NCI-H1105 treated with DMSO at 0.1 percent for 48 hours (cell line): ENCODE measurements around the gene PDRG1.

Experiments used
- DNase-seq: peaks from one replicate; lab custom pipeline; 2025; lab: John Stamatoyannopoulos, UW

PDRG1 gene

DNA sequence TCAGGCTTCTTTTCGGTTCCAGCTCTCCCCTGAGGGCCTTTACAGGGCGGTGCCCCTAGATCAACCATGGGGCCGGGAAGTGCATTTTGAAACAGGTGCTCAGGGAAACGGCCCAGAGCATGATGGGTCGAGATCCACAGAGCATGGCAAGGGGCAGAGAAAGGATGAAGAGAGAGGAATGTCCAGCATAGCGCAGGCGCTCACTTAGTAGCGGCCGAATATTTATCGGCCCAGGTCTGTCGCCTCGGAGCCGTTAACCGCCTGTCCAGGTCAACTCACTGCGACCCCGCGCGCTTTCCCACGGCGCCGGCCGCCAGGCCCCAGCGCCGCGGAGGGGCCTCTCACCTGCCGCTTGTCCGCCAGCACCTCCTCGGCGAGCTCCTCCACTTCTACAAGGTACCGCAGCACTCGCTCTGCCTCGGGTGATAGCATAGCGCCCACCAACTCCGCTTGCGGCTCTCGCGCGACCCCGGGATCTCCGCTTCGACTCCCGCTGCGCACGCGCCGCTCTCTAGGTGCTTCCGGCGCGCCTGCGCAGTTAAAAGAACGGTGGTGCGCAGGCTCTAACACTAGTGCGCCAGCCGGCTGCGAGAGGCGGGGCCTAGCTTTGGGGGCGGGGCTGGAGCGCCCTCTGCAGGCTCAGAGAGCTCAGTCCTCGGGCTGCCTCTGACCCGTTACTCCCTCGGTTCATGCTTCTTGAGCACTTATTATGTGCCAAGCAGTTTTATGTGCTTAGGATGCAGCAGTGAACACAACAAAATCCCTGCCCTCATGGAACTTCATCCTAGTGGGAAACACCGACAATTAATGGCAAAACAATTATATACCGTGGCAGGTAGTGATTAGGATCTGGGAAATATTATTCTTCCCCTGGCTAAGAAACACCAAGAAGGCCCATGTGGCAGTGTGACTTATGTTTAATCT is at the start of gene PDRG1:
Gene PDRG1, minus strand, starts transcription at position 517 of the 924 bp plus-strand sequence. Its CDS starts 85 bp downstream, at position 432.
- peak; percentile 97 for DNase-seq

DNA sequence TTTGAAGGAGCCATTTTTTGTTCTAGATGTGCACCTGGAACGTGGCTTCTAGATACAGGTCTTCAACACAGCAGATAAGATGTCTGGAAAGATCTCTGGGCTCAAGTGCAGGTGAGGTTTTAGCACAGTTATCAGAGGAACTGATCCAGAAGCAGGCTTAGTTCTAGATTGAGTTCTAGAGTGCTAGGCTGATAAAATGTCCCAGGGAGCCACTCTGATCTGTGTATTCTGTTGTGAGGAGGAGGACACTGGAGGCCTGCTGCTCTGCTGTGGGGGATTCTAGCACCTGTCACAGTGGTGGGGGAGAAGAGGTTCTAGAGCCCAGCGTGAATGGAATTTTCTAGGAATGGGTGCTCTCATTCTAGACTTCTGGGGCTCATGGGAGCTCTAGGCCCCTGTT is 46.4 kb upstream of the PDRG1 start:
- DNase-seq = no peak

DNA sequence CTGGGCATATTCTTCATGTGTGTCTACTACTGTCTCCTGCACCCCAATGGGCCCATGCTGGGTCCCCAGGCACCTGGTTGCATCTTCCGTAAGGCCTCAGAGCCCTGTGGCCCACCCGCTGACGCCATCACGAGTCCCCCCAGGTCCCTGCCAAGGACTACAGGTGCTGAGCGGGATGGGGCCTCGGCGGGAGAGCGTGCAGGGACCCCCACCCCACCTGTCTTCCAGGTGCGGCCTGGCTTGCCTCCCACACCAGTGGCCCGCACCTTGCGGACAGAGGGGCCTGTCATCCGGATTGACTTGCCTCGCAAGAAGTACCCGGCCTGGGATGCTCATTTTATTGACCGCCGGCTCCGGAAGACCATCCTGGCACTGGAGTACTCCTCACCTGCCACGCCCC is 45.1 kb upstream of the PDRG1 start:
- no peak for DNase-seq

DNA sequence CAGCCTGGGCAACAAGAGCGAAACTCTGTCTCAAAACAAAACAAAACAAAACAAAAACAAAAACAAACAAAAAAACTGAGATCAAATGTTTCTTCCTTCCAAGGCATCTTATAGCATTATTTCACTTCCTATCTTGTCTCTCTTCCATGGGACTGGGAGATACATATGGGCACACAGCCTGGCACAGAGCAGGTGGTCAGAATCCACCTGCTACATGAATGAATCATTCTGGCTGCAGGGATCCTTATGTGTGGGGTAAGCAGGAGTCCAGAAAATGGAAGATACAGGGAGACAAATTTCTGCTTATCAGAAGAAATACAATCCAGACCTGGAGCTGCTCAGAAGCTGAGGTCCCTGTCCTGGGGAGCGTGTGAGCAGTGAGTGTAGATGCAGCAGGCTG is 40.2 kb upstream of the PDRG1 start:
- no peak for DNase-seq

GRCh38 chr20:31991339-31991705 is 39.5 kb upstream of the PDRG1 start:
- peak; percentile 15 for DNase-seq

- DNase-seq = peak; percentile 60
Measured at GRCh38 chr20:31990641-31991338, 38.9 kb upstream of the PDRG1 start.

GRCh38 chr20:31989030-31989645 is 37.3 kb upstream of the PDRG1 start:
- no peak for DNase-seq

- DNase-seq = no peak
Measured at GRCh38 chr20:31988430-31989015, 36.7 kb upstream of the PDRG1 start.

DNA sequence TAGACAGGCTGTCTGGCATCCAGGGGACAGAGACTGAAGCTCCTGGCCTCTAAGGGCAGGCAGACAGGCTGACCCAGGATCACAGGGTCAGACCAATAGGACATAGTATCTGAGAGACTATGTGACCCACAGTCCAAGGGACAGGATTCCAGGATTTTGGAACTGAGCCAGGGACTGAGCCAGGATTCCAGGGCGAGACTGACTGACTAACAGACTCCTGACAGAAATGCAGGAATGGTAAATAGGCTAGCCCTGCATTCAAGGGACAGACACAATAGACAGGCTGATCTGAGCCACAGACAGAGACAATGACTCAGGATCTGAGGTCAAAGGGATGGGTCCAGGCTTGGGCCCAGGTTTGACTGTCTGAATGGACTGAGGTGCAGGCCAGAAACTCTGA is 35.9 kb upstream of the PDRG1 start:
- no peak for DNase-seq

- DNase-seq = no peak
Measured at GRCh38 chr20:31984981-31985471, 33.2 kb upstream of the PDRG1 start.

DNA sequence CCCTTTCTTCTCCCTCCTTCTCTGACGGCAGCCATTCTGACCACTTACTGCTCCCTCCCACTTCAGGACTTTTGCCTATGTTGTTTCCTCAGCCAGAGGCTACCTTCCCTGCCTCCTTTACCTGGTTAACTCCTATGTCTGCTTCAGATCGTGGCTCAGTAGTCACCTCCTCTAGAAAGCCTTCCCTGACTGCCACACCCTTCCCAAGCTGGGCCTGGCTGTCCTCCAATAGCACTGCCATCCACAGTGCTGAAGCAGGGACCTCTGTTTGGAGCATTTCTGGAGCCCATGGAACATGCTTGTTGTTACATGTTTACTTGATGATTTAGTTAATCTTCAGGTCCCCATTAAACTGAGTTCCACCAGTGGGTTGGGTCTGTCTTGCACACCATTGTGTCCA is 29.9 kb upstream of the PDRG1 start:
- no peak for DNase-seq

DNA sequence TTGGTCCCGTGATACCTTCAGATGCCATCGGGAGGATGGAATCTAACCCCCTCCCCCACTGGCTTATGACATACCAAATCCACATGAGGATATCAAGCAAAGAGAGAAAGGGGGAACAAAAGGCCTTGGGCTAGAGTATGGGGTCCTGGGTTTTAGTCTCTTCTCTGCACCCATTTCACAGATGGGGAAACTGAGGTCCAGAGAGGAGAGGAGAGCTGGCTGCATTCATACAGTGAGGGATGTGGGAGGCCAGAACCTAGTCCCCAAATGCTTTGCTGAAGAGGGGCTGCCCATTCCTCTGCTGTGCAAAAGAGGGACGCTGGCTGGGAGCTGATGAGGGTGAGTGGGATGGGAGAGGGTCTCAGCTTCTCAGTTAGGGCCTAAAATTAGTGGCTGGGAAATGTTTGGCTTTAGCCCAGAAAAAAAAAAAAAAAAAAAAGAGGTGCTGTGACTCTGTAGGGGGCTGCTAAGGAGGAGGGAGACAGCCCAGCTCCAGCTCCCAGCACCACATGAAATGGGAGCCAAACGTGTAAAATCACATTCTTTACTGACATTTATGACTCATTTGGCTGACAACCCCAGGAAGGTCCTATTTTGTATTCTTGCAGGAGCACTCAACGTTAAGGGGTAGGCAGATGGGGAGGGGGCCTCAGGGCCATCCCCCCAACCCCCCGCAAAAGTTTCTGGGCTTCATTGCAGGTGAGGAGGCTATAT is 28.0 kb upstream of the PDRG1 start:
- no peak for DNase-seq

GRCh38 chr20:31977080-31977479 is 25.2 kb upstream of the PDRG1 start:
- DNase-seq = no peak

DNA sequence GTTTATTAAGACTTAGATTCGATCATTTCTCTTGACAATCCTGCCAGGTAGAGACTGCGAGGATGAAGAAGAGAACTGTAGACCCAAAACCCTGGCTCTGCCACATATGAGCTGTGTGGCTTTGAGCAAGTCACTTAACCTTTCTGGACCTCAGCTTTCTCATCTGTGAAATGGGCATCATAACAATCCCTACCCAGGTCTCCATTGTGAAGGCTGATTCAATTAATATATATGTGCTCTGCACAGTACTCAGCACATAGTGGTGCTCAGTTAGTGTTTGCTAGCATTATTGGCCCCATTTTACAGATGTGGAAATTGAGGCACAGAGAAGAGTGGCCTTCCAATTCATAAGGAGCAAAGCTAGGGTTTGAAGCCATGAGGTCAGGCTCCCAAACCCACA is 24.0 kb upstream of the PDRG1 start:
- DNase-seq = no peak

GRCh38 chr20:31974951-31975487 is 23.2 kb upstream of the PDRG1 start:
- DNase-seq = no peak

- DNase-seq = no peak
Measured at GRCh38 chr20:31974296-31974695, 22.4 kb upstream of the PDRG1 start.

GRCh38 chr20:31972471-31973021 is 20.7 kb upstream of the PDRG1 start:
- DNase-seq = no peak

- no peak for DNase-seq
Measured at GRCh38 chr20:31969991-31970390, 18.1 kb upstream of the PDRG1 start.

DNA sequence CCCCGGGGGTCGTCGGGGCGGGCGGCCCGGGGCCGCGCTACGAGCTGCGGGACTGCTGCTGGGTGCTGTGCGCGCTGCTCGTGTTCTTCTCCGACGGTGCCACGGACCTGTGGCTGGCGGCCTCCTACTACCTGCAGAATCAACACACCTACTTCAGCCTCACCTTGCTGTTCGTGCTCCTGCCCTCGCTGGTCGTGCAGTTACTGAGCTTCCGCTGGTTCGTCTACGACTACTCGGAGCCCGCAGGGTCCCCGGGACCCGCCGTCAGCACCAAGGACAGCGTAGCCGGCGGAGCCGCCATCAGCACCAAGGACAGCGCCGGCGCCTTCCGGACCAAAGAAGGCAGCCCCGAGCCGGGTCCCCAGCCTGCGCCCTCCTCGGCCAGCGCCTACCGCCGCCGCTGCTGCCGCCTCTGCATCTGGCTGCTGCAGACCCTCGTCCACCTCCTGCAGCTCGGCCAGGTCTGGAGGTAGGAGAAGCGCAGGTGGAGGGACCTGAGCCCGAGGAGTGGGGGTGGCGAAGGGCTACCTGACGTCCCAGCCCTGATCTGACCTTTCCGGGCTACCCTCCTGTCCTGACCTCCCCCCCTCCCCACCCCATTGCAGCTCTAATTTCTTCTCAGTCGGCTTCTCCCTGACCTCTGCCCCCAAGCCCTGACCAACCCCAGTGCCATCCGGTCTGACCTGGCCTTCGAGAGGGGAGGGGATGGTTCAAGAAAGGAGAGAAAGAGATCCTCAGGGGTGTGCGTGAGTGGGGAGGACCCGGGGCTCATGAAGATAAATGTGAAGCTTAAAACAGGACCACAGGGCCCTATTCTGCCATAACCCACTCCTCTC is 16.7 kb upstream of the PDRG1 start:
- DNase-seq = peak; percentile 53

GRCh38 chr20:31967830-31968249 is 16.0 kb upstream of the PDRG1 start, which contains the start of gene XKR7:
Gene XKR7, plus strand, starts transcription at chr20:31968151. Its CDS starts 25 bp downstream, at chr20:31968176.
- DNase-seq = peak; percentile 80
